GM12878 (cell line): ENCODE data around the gene CAPSL. TPM values are rescaled to one million over a fixed set of nuclear protein-coding genes. Genes with fewer than 3 reads are reported as not detected.

ENCODE experiments used
- ATAC-seq: fragments of 200-7000 bp; cut with Tn5 transposase; 3 replicates; pipeline ENCODE4 v1.9.1; 2020; ENCODE audit warnings: mild to moderate bottlenecking, moderate library complexity
- BruUV-seq: library from RNA; stranded (reverse); fragments of 400-500 nt; replicated peaks from 2 replicates; lab custom pipeline; 2021; lab: Mats Ljungman, UMichigan
- CTCF ChIA-PET: fragments of 300-600 bp; sonication (Branson Sonifier 250); formaldehyde crosslinking; extraction: SDS; loops from one replicate; lab custom pipeline; 2021; ENCODE audit warnings: inconsistent platforms; lab: Yijun Ruan, JAX
- POLR2A ChIA-PET: fragments of 350-600 bp; formaldehyde crosslinking; extraction: SDS; loops from one replicate; lab custom pipeline; 2021; ENCODE audit warnings: inconsistent platforms; lab: Charles Lee
- RAD21 ChIA-PET: fragments of 300-600 bp; sonication (Branson Sonifier 250); formaldehyde crosslinking; loops from one replicate; lab custom pipeline; 2023; ENCODE audit warnings: antibody characterized with exemption; ENCODE audit not compliant: unreplicated experiment; lab: Charles Lee
- SMC1A ChIA-PET: fragments of 300-600 bp; sonication (Branson Sonifier 250); formaldehyde crosslinking; loops from one replicate; lab custom pipeline; 2023; ENCODE audit not compliant: unreplicated experiment, uncharacterized antibody; lab: Charles Lee
- DNase-seq: peaks from one replicate; pipeline ENCODE4 v3.0.0-alpha.2; 2011; ENCODE audit warnings: low read depth, low spot score
- FAIRE-seq: peaks from 3 replicates; lab custom pipeline; 2011; peaks lifted over from hg19 to GRCh38; lab: Jason Lieb, UNC
- H2AFZ ChIP-seq: 2 replicates; pipeline ENCODE4 v1.6.0; 2011; ENCODE audit warnings: low read depth, low read length, control low read depth; ENCODE audit not compliant: control insufficient read depth
- H3K27ac ChIP-seq: 2 replicates; pipeline ENCODE4 v1.5.1; 2011; ENCODE audit warnings: control low read depth; ENCODE audit not compliant: control insufficient read depth, insufficient read depth
- H3K27me3 ChIP-seq, 2 experiments: replicated peaks in 1 of 2; 2 replicates each; pipeline versions ENCODE4 v1.6.0 to v1.6.1; 2011; ENCODE audit warnings: low read length in 1 of 2; ENCODE audit not compliant: control insufficient read depth in 2 of 2, insufficient read depth in 2 of 2
- H3K36me3 ChIP-seq, 2 experiments: 2 replicates each; pipeline ENCODE4 v1.5.1; 2011; ENCODE audit warnings: low read length in 1 of 2; ENCODE audit not compliant: control insufficient read depth in 2 of 2, insufficient read depth in 2 of 2
- H3K4me1 ChIP-seq: 2 replicates; pipeline ENCODE4 v1.6.1; 2011; ENCODE audit warnings: mild to moderate bottlenecking, low read length, moderate library complexity, mixed read lengths; ENCODE audit not compliant: control insufficient read depth, insufficient read depth
- H3K4me2 ChIP-seq: 2 replicates; pipeline ENCODE4 v1.6.0; 2011; ENCODE audit warnings: control low read depth; ENCODE audit not compliant: control insufficient read depth, insufficient read depth
- H3K4me3 ChIP-seq: fragments of 200-600 bp; sonication (generic); 2 replicates; pipeline ENCODE4 v1.5.1; 2016
- H3K79me2 ChIP-seq: 2 replicates; pipeline ENCODE4 v1.6.0; 2011; ENCODE audit warnings: low read length; ENCODE audit not compliant: control insufficient read depth, insufficient read depth
- H3K9ac ChIP-seq: 2 replicates; pipeline ENCODE4 v1.8.0; 2011; ENCODE audit warnings: low read length, control low read depth, mixed read lengths; ENCODE audit not compliant: control insufficient read depth, insufficient read depth
- H3K9me3 ChIP-seq: replicated peaks from 3 replicates; pipeline ENCODE4 v1.5.1; 2011; ENCODE audit warnings: mild to moderate bottlenecking, low read length; ENCODE audit not compliant: control insufficient read depth, insufficient read depth
- H4K20me1 ChIP-seq: 2 replicates; pipeline ENCODE4 v1.6.0; 2011; ENCODE audit not compliant: control insufficient read depth, insufficient read depth
- ATF7 ChIP-seq: fragments of 450-650 bp; IDR thresholded peaks from 2 replicates; pipeline ENCODE4 v1.6.1; 2016; ENCODE audit warnings: low read depth, mild to moderate bottlenecking
- BMI1 ChIP-seq: fragments of 450-650 bp; IDR thresholded peaks from 2 replicates; pipeline ENCODE4 v1.6.1; 2016; ENCODE audit warnings: mild to moderate bottlenecking, moderate library complexity, borderline replicate concordance
- CEBPB ChIP-seq, 2 experiments: fragments of 150-350 bp in 1 of 2; IDR thresholded peaks; 2 replicates each; pipeline ENCODE4 v1.6.1; 2012 to 2014; ENCODE audit warnings: low read depth in 2 of 2, low read length in 2 of 2, borderline replicate concordance in 1 of 2, inconsistent platforms in 1 of 2
- DPF2 ChIP-seq: fragments of 450-650 bp; IDR thresholded peaks from 2 replicates; pipeline ENCODE4 v1.6.1; 2017; ENCODE audit warnings: mild to moderate bottlenecking
- EP300 ChIP-seq, 2 experiments: fragments of 150-350 bp in 1 of 2; IDR thresholded peaks; 2 replicates each; pipeline ENCODE4 v1.6.1; 2011 to 2012; ENCODE audit warnings: low read depth in 2 of 2, low read length in 2 of 2, borderline replicate concordance in 1 of 2, improper control_type of control experiment in 1 of 2, inconsistent platforms in 1 of 2; ENCODE audit not compliant: control insufficient read depth in 1 of 2
- ETV6 ChIP-seq, 2 experiments: fragments of 450-650 bp in 1 of 2; IDR thresholded peaks in 1 of 2; conservative IDR thresholded peaks in 1 of 2; 2 replicates each; pipeline ENCODE4 v1.6.1; 2014; ENCODE audit warnings: antibody characterized with exemption in 1 of 2, borderline replicate concordance in 1 of 2, low read depth in 1 of 2, mild to moderate bottlenecking in 1 of 2, moderate library complexity in 1 of 2
- HDAC6 ChIP-seq: fragments of 200-600 bp; sonication (generic); IDR thresholded peaks from one replicate; pipeline ENCODE4 v1.8.0; 2017; ENCODE audit warnings: antibody characterized with exemption; ENCODE audit not compliant: unreplicated experiment
- IKZF2 ChIP-seq, 2 experiments: fragments of 450-650 bp; IDR thresholded peaks; 2 replicates each; pipeline ENCODE4 v1.6.1; 2017; ENCODE audit warnings: mild to moderate bottlenecking in 2 of 2, moderate library complexity in 2 of 2
- KDM1A ChIP-seq: fragments of 200-600 bp; sonication (generic); IDR thresholded peaks from 2 replicates; pipeline ENCODE4 v1.6.1; 2016; ENCODE audit warnings: borderline replicate concordance
- MTA2 ChIP-seq: fragments of 450-650 bp; IDR thresholded peaks from 2 replicates; pipeline ENCODE4 v1.6.1; 2016; ENCODE audit warnings: low read depth, mild to moderate bottlenecking, moderate library complexity
- NR2C2 ChIP-seq: IDR thresholded peaks from 2 replicates; pipeline ENCODE4 v1.6.1; 2011; ENCODE audit warnings: borderline replicate concordance, low read depth; ENCODE audit not compliant: control insufficient read depth, insufficient read length
- RBBP5 ChIP-seq: fragments of 200-600 bp; sonication (generic); conservative IDR thresholded peaks from 2 replicates; pipeline ENCODE4 v1.6.1; 2016
- STAT1 ChIP-seq: fragments of 450-650 bp; conservative IDR thresholded peaks from 2 replicates; pipeline ENCODE4 v1.6.1; 2014; ENCODE audit warnings: antibody characterized with exemption, mild to moderate bottlenecking
- TCF12 ChIP-seq: IDR thresholded peaks from 2 replicates; pipeline ENCODE4 v1.6.1; 2011; ENCODE audit warnings: low read depth, mild to moderate bottlenecking, low read length
- YBX1 ChIP-seq: fragments of 450-650 bp; IDR thresholded peaks from 2 replicates; pipeline ENCODE4 v1.6.1; 2016; ENCODE audit warnings: antibody characterized with exemption
- WGBS: methylation state at CpG from one replicate; pipeline ENCODE4 v1.1.6; 2016; ENCODE audit warnings: low lambda C conversion rate; ENCODE audit not compliant: insufficient replicate concordance, insufficient coverage; ENCODE audit errors: missing lambda C conversion rate; 5-methylcytosine and 5-hydroxymethylcytosine counted together
- in situ Hi-C: fragments of 300-500 bp; cut with MboI; formaldehyde crosslinking; loops from 9 replicates; pipeline ENCODE4 v1.14.3; 2018; ENCODE audit warnings: mixed read lengths
- intact Hi-C: fragments of 100-400 bp; cut with micrococcal nuclease; formaldehyde crosslinking; loops from one replicate; pipeline ENCODE4 v1.14.2; 2022; ENCODE audit not compliant: unreplicated experiment
- polyA plus RNA-seq, 11 experiments: library from polyadenylated mRNA; depleted of rRNA in 4 of 11; unstranded in 6 of 11; stranded (reverse) in 5 of 11; fragments of >200 nt; fragmentation: Nextera tagmentation in 4 of 11; fragmentation: Illumina TruSeq in 1 of 11; extraction: Ambion mirVana in 4 of 11; extraction: Trizol in 1 of 11; gene quantifications; 1 replicate in 1 of 11; 2 replicates in 10 of 11; pipeline versions ENCODE4 v1.2.1 to v1.2.3, GENCODE V29; 2011 to 2016; ENCODE audit warnings: inconsistent platforms in 2 of 11, missing spikeins in 2 of 11, low read depth in 1 of 11
- total RNA-seq, 4 experiments: library from RNA; depleted of rRNA in 3 of 4; stranded (reverse); fragments of >200 nt in 3 of 4; fragmentation: Illumina TruSeq in 1 of 4; extraction: Trizol in 1 of 4; gene quantifications; 2 replicates each; pipeline versions ENCODE4 v1.2.1 to v1.2.3, GENCODE V29; 2013 to 2021
- TF ChIP-seq, protein P1 (sequence below): IDR thresholded peaks from 2 replicates; pipeline ENCODE4 v1.6.1; 2011; ENCODE audit warnings: borderline replicate concordance, low read depth, mild to moderate bottlenecking, moderate library complexity, mixed read lengths, low read length; ENCODE audit not compliant: insufficient read depth; ENCODE audit errors: extremely low read length
- TF ChIP-seq, protein P2 (sequence below): IDR thresholded peaks from 2 replicates; pipeline ENCODE4 v1.6.1; 2012; ENCODE audit warnings: mild to moderate bottlenecking, low read depth, low read length

CAPSL gene
- total and polyA plus RNA-seq, 10 of the 15 experiments (the other 5 are each of a cell fraction or from before 2014, with no cell fraction given) = 0.19 to 0.57 (median 0.20) TPM; not detected in 7

DNA sequence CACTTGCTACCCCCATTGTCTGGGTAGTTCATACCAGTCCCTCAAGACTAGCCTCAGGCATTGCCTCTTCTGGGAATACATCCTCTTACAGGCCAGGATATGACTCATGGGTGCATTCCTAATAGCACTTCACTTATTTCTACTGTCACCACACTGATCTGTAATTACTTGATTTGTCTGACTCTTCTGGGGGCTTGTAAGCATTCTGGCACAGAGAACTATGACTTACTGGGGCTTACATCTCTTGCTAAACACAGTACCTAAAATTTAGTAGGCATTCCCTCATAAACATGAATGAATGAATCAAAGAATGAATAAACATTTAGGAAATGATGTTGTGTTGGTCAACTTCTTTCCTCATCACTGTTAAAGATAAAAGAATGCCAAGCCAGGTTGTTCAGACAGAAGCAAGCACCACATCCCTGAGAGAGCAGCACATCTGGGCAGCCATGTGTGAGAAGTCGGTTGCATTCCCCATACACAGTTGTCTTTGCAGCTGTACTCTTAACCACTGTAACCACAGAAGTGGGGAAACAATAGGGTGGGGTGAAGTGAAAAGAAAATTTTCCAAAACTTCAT lies 54.1 kb downstream of the CAPSL start:
- no peaks in the 10 kb centered on the region for H3K27me3 ChIP-seq
- H3K9ac ChIP-seq = no peak overlapping the region
- ChIA-PET POLR2A (interaction anchor here (1.1 kb wide), 1 partner anchor 9 kb away, joined by 3 read pairs; no protein-coding TSS in a partner anchor), SMC1A (interaction anchor here (1.1 to 1.8 kb wide), 7 partner anchors 12 to 46 kb away, joined by 3 to 10 read pairs (median 4); no protein-coding TSS in a partner anchor), CTCF (interaction anchor here (1.0 to 1.5 kb wide), 2 partner anchors 10 to 30 kb away, joined by 3 to 5 read pairs; no protein-coding TSS in a partner anchor), RAD21 (interaction anchor here (1.1 to 1.6 kb wide), 5 partner anchors 16 to 41 kb away, joined by 3 to 9 read pairs (median 4); no protein-coding TSS in a partner anchor)
- H3K9me3 ChIP-seq = no peaks in the 10 kb centered on the region; the same call in 2 of the 3 replicates
- H3K4me3 ChIP-seq = no peak overlapping the region
- peaks cover 3% of the 10 kb centered on the region; the same call in 1 of the 2 replicates for H3K4me1 ChIP-seq
- H3K36me3 ChIP-seq = no peaks in the 10 kb centered on the region
- no peak overlapping the region for H2AFZ ChIP-seq
- H3K79me2 ChIP-seq = no peaks in the 10 kb centered on the region
- peak; percentile 91 for ATAC-seq
- no TSS peak for BruUV-seq
- 0% methylated on average over 1 of the region's 1 CpG for WGBS
- DNase-seq = no peak
- H4K20me1 ChIP-seq = no peaks in the 10 kb centered on the region
- no peak for FAIRE-seq
- in situ Hi-C loops (no loop called here), intact Hi-C loops (loop anchor here (2.0 kb wide), 1 partner anchor 21 kb away; no protein-coding TSS in a partner anchor)
- no peak overlapping the region for H3K27ac ChIP-seq
- peak overlapping the region; percentile 44 for H3K4me2 ChIP-seq
- TF ChIP-seq, protein P1, sequence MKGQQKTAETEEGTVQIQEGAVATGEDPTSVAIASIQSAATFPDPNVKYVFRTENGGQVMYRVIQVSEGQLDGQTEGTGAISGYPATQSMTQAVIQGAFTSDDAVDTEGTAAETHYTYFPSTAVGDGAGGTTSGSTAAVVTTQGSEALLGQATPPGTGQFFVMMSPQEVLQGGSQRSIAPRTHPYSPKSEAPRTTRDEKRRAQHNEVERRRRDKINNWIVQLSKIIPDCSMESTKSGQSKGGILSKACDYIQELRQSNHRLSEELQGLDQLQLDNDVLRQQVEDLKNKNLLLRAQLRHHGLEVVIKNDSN = no peak
- TF ChIP-seq HDAC6 = no peak
- TF ChIP-seq YBX1 = no peak
- no peak for TF ChIP-seq KDM1A
- peak; percentile 54; the same call in 1 of the 2 replicates for TF ChIP-seq TCF12
- no peak for TF ChIP-seq CEBPB (IDR thresholded peaks at IDR 0.05; ENCODE audit: borderline replicate concordance in 1 of 2, low read depth in 2 of 2, low read length in 2 of 2)
- no peak for TF ChIP-seq STAT1
- peak; percentile 68 to 71; a peak in 3 of 4 replicates for TF ChIP-seq IKZF2 (IDR thresholded peaks at IDR 0.05)
- TF ChIP-seq DPF2 = 0 out of 2 replicates have a peak, but pooled peaks have one; percentile 39
- TF ChIP-seq EP300 (IDR thresholded peaks at IDR 0.05; ENCODE audit: borderline replicate concordance in 1 of 2, control insufficient read depth in 1 of 2, low read depth in 2 of 2, low read length in 2 of 2) = 0 out of 4 replicates have a peak, but pooled peaks of 1 of the 2 experiments have one; percentile 45
- peak in 1 of 2 experiments; percentile 31; a peak in 1 of 4 replicates for TF ChIP-seq ETV6 (conservative IDR thresholded peaks at IDR 0.05 in 1 of 2, IDR thresholded peaks at IDR 0.05 in 1 of 2; ENCODE audit: borderline replicate concordance in 1 of 2, low read depth in 1 of 2)
- no peak for TF ChIP-seq ATF7
- TF ChIP-seq, protein P2, sequence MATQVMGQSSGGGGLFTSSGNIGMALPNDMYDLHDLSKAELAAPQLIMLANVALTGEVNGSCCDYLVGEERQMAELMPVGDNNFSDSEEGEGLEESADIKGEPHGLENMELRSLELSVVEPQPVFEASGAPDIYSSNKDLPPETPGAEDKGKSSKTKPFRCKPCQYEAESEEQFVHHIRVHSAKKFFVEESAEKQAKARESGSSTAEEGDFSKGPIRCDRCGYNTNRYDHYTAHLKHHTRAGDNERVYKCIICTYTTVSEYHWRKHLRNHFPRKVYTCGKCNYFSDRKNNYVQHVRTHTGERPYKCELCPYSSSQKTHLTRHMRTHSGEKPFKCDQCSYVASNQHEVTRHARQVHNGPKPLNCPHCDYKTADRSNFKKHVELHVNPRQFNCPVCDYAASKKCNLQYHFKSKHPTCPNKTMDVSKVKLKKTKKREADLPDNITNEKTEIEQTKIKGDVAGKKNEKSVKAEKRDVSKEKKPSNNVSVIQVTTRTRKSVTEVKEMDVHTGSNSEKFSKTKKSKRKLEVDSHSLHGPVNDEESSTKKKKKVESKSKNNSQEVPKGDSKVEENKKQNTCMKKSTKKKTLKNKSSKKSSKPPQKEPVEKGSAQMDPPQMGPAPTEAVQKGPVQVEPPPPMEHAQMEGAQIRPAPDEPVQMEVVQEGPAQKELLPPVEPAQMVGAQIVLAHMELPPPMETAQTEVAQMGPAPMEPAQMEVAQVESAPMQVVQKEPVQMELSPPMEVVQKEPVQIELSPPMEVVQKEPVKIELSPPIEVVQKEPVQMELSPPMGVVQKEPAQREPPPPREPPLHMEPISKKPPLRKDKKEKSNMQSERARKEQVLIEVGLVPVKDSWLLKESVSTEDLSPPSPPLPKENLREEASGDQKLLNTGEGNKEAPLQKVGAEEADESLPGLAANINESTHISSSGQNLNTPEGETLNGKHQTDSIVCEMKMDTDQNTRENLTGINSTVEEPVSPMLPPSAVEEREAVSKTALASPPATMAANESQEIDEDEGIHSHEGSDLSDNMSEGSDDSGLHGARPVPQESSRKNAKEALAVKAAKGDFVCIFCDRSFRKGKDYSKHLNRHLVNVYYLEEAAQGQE = no peak
- TF ChIP-seq BMI1 = no peak
- TF ChIP-seq NR2C2 = no peak
- TF ChIP-seq MTA2 = peak; percentile 20; the same call in 1 of the 2 replicates
- no peak for TF ChIP-seq RBBP5
